Left lung (tissue), 10 donors: Measurements from ENCODE around the gene PRRX2. TPM values are rescaled to one million over a fixed set of nuclear protein-coding genes. Genes with fewer than 3 reads are reported as not detected.

Source experiments
- ATAC-seq: fragments of 200-7000 bp; cut with Tn5 transposase; one replicate; pipeline ENCODE4 v1.9.1; 2020; ENCODE audit warnings: moderate library complexity
- DNase-seq, 4 donors: peaks; one replicate each; pipeline ENCODE4 v3.0.0-alpha.2; 2013 to 2020
- H3K27ac ChIP-seq, 2 donors: fragments of 200-600 bp; sonication (generic) in 1 of 2; one replicate each; pipeline versions ENCODE4 v1.5.0 to v1.8.0; 2020 to 2021
- H3K27me3 ChIP-seq, 2 donors: fragments of 200-600 bp; sonication (generic) in 1 of 2; one replicate each; pipeline versions ENCODE4 v1.5.0 to v1.8.0; 2020 to 2021
- H3K36me3 ChIP-seq, 2 donors: fragments of 200-600 bp; sonication (generic) in 1 of 2; one replicate each; pipeline versions ENCODE4 v1.5.0 to v1.8.0; 2020 to 2021
- H3K4me1 ChIP-seq, 2 donors: fragments of 200-600 bp; one replicate each; pipeline ENCODE4 v1.8.0; 2021
- H3K4me3 ChIP-seq, 2 donors: fragments of 200-600 bp; sonication (generic) in 1 of 2; one replicate each; pipeline versions ENCODE4 v1.5.0 to v1.8.0; 2020 to 2021; ENCODE audit warnings: mild to moderate bottlenecking in 1 of 2
- H3K9me3 ChIP-seq, 2 donors: fragments of 200-600 bp; sonication (generic) in 1 of 2; one replicate each; pipeline versions ENCODE4 v1.5.0 to v1.8.0; 2020 to 2021
- intact Hi-C, 2 donors: fragments of 100-400 bp; cut with DNase I; formaldehyde crosslinking; loops; one replicate each; pipeline versions ENCODE4 v1.11.2 to v1.14.2; 2022
- polyA plus RNA-seq, 6 donors: library from polyadenylated mRNA; unstranded; fragments of 120-200 nt; gene quantifications; one replicate each; pipeline ENCODE4 v1.2.1, GENCODE V29; 2013; ENCODE audit not compliant: insufficient read length in 6 of 6
- total RNA-seq, 2 donors: library from RNA; stranded (reverse); fragmentation: NEBNext Ultra II Directional; extraction: Animal tissue kit (Norgen Biotek cat#: 25700); gene quantifications; one replicate each; pipeline ENCODE4 v1.2.1, GENCODE V29; 2021
- TF ChIP-seq, protein P1 (sequence below), 2 donors: fragments of 200-600 bp; sonication (generic) in 1 of 2; IDR thresholded peaks; one replicate each; pipeline versions ENCODE4 v1.5.0 to v1.8.0; 2021; ENCODE audit warnings: antibody characterized with exemption in 2 of 2
- donor health status: DM: no; HTN: yes; CAD: no.
- donor health status: DM: no; HTN: no; CAD: no.

Gene PRRX2
- total and polyA plus RNA-seq, 8 donors: 0.56 to 5.6 (median 1.0) TPM

DNA sequence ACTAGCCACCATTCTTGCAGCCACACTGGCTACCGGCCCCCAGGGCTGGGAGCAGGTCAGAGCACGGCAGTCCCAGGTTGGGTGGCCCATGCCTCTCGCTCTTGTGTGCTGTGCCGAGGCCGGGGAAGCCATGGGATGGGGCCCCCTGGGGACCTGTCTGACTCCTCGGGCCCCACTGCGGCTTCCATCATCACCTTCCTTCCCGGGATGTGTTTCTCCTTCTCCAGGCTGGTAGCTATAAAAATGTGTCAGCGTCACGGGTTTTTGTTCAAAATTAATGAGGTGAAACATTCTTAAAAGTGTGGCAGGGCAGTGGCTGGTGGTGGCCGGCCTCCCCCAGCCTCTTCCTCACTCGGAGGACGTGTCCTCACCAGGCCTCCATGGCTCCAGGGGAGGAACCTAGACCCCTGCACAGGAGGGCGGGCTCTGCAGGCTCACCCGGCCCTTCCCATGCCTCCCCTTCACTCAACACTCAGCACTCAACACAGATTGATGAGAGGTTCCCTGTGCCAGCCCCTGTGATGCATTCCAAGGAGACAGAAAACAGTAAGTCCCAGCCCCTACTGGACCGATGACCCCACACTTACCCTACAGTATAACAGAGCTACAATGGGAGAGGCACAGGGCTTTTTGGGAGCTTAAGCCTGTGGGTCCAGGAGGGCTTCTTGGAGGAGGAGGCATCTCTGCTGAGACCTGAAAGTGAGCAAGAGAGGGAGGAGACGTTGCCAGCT is 44.2 kb downstream of the PRRX2 start:
- TF ChIP-seq, protein P1, sequence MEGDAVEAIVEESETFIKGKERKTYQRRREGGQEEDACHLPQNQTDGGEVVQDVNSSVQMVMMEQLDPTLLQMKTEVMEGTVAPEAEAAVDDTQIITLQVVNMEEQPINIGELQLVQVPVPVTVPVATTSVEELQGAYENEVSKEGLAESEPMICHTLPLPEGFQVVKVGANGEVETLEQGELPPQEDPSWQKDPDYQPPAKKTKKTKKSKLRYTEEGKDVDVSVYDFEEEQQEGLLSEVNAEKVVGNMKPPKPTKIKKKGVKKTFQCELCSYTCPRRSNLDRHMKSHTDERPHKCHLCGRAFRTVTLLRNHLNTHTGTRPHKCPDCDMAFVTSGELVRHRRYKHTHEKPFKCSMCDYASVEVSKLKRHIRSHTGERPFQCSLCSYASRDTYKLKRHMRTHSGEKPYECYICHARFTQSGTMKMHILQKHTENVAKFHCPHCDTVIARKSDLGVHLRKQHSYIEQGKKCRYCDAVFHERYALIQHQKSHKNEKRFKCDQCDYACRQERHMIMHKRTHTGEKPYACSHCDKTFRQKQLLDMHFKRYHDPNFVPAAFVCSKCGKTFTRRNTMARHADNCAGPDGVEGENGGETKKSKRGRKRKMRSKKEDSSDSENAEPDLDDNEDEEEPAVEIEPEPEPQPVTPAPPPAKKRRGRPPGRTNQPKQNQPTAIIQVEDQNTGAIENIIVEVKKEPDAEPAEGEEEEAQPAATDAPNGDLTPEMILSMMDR (IDR thresholded peaks at IDR 0.05): no peak
- no peak overlapping the region for H3K27ac ChIP-seq
- H3K36me3 ChIP-seq: no peaks in the 10 kb centered on the region
- intact Hi-C loops: no loop called here
- peaks cover 9 to 10% of the 10 kb centered on the region in 2 donors for H3K4me1 ChIP-seq
- ATAC-seq (no peak), DNase-seq (no peak)
- H3K9me3 ChIP-seq: no peaks in the 10 kb centered on the region
- H3K4me3 ChIP-seq: no peak overlapping the region
- H3K27me3 ChIP-seq: peaks cover 0 to 27% of the 10 kb centered on the region in 2 donors

DNA sequence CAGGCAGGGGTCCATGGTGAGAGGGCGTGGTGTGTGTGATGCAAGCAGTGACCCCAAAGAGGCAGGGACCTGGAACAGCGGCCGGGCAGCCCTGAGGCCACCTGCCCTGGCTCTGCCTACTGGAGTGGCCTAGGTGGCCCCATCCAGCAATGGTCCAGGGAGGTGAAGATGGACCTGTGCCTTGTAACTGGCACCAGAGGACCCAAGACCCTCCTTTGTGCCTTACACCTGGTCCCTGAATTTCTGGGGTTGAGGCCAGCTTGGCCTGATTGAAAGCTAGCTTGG is 44.7 kb downstream of the PRRX2 start:
- intact Hi-C loops: no loop called here
- Histone ChIP-seq H3K27ac (no peak overlapping the region), H3K4me3 (no peak overlapping the region), H3K9me3 (no peaks in the 10 kb centered on the region), H3K27me3 (peaks cover 0 to 29% of the 10 kb centered on the region in 2 donors), H3K4me1 (peaks cover 9 to 10% of the 10 kb centered on the region in 2 donors), H3K36me3 (no peaks in the 10 kb centered on the region)
- no peak for ATAC-seq
- DNase-seq: peak in 1 of 4 donors; percentile 54
- TF ChIP-seq, protein P1 (IDR thresholded peaks at IDR 0.05): no peak

DNA sequence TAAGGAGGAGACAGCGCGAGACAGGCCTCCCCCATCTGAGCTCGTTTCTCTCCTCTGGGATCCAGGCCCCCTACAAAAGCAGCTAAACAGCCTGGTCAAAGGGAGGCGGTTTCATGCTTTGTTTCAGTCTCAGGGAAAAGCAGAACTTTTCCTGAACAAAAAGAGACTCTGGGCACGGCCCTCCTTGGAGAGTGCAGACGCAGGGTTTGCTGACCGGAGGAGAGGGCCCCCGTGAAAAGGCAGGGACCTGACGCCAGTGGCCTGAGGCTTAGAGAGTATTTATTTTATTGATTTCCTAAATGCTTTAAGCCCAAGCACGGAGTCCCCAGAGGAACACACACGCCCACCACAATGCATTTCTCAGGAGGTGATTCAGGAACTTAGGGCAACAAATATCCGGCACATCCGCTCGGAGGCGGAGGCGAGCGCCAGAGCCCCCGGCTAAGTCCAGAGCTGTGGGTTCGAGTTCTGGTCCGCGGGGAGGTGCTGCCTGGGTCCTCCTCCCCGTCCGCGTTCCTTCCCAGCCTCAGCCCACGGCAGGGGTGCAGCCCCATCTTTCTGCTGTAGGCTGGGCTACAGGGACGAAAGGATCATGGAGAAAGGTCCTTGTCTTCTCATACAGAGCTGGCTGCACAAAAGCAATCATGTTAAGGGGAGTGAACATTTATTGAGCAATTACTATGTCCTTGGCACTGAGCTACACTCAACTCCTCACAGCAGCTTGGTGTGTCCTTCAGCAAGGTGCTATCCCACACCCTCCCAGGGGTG is 47.4 kb downstream of the PRRX2 start:
- ATAC-seq (no peak), DNase-seq (no peak)
- no peak overlapping the region for H3K4me3 ChIP-seq
- no peaks in the 10 kb centered on the region for H3K36me3 ChIP-seq
- H3K9me3 ChIP-seq: no peaks in the 10 kb centered on the region
- intact Hi-C loops: no loop called here
- TF ChIP-seq, protein P1 (IDR thresholded peaks at IDR 0.05): no peak
- H3K27ac ChIP-seq: no peak overlapping the region
- peaks cover 9 to 10% of the 10 kb centered on the region in 2 donors for H3K4me1 ChIP-seq
- peaks cover 0 to 29% of the 10 kb centered on the region in 2 donors for H3K27me3 ChIP-seq

DNA sequence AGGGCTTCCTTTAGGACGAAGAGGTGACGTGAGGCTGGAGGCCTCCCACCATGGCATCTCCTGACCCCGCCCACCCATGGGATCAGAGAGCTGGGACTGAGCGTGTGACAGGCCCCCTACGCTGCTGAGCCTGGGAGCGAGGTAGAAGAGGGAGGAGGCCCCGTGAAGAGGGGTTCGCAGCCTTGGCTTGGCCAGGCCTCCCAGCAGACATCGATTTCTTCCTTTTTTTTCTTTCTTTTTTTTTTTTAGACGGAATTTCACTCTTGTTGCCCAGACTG is 47.9 kb downstream of the PRRX2 start:
- no peak for DNase-seq
- no peaks in the 10 kb centered on the region for H3K9me3 ChIP-seq
- TF ChIP-seq, protein P1 (IDR thresholded peaks at IDR 0.05): no peak
- no peak overlapping the region for H3K4me3 ChIP-seq
- no peaks in the 10 kb centered on the region for H3K36me3 ChIP-seq
- no peak for ATAC-seq
- intact Hi-C loops: no loop called here
- H3K27me3 ChIP-seq: peaks cover 0 to 29% of the 10 kb centered on the region in 2 donors
- H3K27ac ChIP-seq: no peak overlapping the region
- H3K4me1 ChIP-seq: peaks cover 9 to 10% of the 10 kb centered on the region in 2 donors

DNA sequence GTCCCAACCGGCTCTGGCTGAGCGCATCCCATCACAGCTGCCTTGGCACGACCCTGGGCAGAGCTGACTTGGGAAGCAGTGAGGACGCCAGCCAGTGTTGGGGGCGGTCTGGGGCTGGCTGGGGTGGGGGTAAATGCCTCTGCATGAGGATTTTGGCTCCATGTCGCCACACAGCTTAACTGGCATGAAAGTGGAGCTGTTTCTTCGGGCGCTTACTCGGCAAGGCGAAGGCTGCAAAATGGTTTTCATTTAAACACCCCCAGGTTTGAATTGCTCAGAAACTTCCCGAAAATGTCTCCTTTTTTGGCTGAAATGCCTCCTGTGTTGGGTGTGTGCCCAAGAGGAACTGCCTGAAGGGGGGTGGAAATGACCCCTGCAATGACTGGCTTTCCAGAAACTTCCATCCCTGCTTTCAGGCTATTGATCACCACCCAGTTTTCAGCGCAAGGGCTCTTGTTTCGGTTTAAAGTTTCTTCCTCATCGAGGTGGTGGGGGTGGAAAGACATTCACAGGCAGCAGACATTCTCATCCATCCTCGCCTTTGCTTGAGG is 49.1 kb downstream of the PRRX2 start:
- intact Hi-C loops: no loop called here
- no peak overlapping the region for H3K27ac ChIP-seq
- H3K9me3 ChIP-seq: no peaks in the 10 kb centered on the region
- H3K4me3 ChIP-seq: no peak overlapping the region
- TF ChIP-seq, protein P1 (IDR thresholded peaks at IDR 0.05): no peak
- DNase-seq: peak in 1 of 4 donors; percentile 59
- H3K4me1 ChIP-seq: peaks cover 9 to 10% of the 10 kb centered on the region in 2 donors
- peaks cover 0 to 39% of the 10 kb centered on the region in 2 donors for H3K27me3 ChIP-seq
- no peak for ATAC-seq
- no peaks in the 10 kb centered on the region for H3K36me3 ChIP-seq
